ENCODE results near the gene APAF1.
A peak's percentile ranks its signal among the peaks of the same experiment; 100 is the strongest.

APAF1 gene

GRCh38 chr12:98671459-98671858 lies 26.4 kb downstream of the APAF1 start:
- no peak for DNase-seq

DNA sequence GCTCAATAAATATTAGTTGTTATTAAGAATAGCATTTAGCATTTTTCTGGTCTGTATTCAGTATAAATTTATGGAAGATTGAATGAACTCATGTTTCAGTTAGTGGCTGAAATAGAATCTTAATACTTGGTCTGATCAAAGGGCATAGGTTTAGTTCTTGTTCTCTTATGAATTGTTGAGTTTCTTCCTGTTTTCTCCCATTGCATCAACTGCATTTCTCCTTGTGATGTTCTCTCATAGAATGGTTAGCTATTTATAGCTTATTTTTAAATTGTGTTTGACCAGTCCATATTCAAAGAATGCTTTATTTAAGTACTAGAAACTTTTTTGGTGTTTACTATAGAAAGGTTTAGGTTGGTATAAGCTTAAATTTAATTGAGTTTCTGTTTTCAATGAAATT lies 29.8 kb downstream of the APAF1 start:
- peak in 3 of 4 experiments; percentile 16 to 73 (median 67) for DNase-seq

DNA sequence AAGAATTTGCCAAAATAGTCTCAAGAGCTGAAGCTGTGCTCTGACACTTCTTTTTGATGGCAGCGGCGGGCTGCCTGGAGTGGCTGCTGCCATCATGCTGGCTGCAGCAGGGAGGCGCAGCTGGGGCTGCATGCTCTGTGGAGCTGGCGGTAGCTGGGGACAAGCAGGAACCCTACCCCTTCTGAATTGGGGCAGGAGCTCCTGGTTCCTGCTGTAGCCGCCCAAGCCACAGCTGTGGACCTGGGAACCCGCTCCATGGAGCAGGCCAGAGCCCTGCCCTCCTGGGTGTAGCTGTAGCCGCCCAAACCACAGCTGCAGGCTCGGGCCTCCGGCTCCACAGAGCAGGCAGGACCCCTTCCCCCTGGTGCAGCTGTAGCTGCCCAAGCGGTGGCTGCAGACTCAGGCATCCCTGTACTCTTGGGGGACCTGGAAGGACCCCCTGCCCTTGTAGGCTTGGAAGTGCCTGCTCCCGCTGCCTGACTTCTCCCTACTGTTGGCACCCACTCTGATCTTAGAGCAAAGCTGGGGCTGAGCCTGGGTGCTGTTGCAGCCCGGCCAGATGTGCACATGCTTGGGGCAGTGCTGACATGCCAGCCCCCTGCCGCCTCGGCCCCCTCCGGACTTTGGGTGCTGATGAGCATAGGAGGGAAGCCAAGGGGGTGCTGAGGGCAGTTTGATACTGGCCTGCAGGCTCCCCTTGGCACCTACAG lies 33.3 kb downstream of the APAF1 start:
- DNase-seq: no peak

GRCh38 chr12:98678946-98679610 lies 34.0 kb downstream of the APAF1 start:
- no peak for DNase-seq

- DNase-seq: no peak
These were observed 34.5 kb downstream of the APAF1 start for GRCh38 chr12:98679611-98680005.

DNA sequence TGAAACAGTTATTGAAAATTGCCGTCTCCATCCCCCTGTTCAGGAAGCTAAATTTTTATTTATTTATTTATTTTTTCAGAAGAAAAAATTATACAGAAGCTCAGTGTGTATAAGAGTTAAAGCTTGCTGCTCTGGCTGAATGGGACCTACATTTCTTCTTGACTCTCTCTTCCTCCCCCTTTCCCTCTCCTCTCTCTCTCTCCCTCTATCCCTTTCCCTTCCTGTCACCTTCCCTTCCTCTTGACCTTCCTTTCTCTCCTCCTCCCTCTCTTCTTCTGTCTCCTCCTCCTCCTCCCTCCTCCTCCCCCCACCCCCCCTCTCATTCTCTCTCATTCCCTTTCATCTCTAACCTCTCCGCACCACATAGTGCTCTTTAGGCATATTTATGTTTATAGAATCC lies 39.1 kb downstream of the APAF1 start:
- DNase-seq: no peak

DNA sequence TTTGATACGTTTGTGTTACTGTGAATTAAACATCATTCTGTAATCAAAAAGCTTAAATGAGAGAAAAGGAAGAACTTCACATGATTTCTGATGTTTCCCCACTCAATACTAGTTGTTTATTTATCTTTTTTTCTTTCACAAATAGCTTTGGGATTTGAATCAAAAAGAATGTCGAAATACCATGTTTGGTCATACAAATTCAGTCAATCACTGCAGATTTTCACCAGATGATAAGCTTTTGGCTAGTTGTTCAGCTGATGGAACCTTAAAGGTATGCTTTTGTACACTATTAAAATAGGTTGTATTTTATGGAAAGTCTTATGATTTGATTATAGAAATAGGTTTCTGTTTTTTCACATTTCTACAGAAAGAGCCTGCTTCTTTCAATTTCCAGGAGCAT lies 41.5 kb downstream of the APAF1 start:
- no peak for DNase-seq

DNA sequence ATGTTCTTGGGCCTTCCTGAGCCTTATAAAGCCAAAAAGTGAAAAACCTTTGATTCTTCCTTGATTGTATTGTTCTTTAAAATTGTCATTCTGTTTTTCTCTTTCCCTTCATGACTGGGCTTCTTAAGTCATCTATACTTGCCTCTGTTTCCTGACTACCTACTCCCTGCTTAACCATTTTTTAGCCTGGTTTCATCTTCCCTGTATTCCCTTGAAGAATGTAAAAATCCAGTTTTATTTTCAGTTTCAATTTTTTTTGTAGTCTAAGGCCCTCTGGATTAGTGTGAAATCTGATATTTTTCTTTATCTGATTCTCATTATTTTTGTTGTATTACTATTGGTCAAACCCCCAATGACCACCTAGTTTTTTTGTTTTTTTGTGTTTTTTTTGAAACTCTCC lies 46.3 kb downstream of the APAF1 start:
- DNase-seq: peak in 1 of 4 experiments; percentile 3

DNA sequence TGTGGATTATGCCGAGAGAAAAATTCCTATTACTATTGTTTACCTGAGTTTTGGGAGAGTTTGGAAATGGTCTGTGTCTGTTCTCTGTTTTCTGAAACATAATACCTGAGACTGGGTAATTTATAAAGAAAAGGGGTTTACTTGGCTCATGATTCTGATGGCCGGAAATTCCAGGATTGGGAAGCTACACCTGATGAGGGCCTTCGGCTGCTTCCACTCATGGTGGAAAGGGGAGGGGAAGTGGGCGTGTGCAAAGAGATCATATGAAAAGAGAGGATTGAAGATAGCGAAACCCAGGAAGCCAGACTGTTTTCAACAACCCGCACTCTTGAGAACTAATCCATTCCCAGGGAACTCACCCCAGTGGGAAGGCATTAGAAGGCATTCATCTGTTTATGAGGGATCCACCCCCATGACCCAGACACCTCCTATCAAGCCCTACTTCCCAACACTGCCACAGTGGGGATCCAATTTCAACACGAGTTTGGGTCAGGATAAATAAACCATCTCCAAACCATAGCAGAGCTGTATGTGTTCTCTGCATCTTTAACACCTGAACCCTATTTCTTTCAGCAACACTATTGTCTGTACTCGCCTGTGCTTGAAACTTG lies 51.1 kb downstream of the APAF1 start:
- DNase-seq: no peak

DNA sequence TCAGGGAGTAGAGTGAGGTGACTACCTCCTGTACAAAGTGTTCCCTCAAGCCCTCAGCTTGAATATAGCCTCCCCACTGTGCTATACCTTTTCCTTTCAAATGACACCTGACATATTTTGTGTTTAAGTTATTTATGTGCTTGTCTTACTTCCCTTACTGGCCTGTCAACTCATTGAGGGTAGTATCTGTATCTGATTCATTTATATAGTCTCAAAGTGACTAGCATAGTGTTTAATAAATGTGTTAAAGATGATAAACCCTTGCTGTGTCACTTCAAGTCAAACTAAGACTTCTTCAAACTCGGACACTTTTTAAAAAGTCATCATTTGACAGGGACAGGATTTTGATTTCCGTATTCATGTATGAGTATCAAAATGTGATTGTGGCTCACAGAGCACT lies 52.1 kb downstream of the APAF1 start:
- no peak for DNase-seq

DNA sequence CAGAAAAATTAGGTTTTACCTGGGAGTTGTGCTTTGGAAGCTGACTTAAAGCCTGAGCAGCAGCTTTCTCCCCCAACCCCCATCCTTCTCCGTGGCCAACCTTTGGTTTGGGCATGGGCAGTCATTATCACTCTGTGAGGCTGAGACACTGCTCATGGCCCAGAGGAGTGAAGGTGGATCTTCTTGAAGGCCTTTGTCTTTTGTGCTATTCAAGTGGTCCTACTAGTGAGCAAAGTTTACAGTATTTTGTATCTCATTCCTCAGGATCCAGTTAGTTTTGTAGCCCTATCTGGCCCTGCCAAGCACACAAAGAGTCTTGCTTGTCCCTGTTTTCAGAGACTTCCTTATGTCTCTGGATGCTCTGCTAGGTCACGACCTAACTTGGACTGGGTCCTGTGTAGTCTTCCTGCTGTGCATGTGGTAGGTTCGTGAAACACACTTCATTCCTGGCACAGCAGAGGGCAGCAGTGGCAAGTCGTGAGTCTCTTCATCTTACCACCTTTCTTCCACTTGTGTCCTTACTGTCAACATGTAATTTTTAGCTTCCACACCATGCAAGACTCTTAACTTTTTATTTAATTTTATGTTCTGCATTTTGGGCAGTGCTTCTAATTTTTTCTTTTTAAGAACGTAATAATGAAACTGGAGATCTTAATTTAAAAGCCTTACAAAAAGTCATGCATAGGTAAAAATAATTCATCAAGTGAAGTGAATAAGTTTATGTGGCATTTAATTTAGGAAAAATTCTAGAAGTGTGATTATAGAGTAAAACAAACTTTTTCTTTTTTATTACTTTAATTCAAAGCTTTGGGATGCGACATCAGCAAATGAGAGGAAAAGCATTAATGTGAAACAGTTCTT lies 53.7 kb downstream of the APAF1 start:
- peak in 2 of 4 experiments; percentile 61 to 69 for DNase-seq

DNA sequence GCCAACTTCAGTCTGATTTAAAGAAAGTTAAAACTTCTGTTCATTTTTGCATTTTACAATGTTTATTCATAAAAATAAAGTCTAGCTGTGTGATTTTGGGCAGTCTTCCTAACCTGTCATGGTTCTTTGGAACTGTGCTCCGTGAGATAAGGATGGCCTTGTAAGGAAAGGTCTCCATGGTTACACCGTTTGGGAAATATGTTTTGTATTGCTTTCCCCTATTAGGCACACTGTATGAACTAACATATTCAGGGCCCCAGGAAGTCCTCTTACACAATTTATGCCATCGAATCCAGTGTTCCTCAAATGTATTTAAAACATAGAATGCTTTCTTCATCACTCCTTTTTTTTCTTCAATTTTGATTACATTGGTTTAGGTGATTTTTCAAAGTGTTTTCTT lies 54.5 kb downstream of the APAF1 start:
- peak; percentile 6 to 63 (median 45) for DNase-seq

GRCh38 chr12:98701166-98701565 lies 56.1 kb downstream of the APAF1 start:
- no peak for DNase-seq

GRCh38 chr12:98709022-98709421 lies 63.9 kb downstream of the APAF1 start:
- DNase-seq: no peak

DNA sequence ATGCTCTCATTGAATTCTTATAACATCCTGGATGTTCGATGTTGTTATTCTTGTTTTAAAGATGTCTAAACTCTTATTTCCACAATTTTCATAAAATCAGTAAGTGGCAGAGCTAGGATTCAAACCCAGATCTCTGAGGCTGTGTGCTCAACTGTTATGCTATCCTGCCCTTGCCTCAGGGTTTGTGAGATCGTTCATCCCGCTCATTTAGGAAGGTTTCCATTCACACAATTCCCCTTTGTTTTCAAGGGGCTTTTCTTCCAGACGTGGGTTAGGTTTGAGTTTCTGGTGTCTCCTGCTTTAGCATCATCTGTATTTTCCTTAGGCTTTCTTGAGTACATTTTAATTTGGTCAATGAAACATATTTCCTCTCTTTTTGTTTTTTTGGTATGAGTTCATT lies 69.3 kb downstream of the APAF1 start:
- no peak for DNase-seq

GRCh38 chr12:98719515-98720504 lies 74.7 kb downstream of the APAF1 start:
- peak in 2 of 4 experiments; percentile 2 to 23 for DNase-seq

DNA sequence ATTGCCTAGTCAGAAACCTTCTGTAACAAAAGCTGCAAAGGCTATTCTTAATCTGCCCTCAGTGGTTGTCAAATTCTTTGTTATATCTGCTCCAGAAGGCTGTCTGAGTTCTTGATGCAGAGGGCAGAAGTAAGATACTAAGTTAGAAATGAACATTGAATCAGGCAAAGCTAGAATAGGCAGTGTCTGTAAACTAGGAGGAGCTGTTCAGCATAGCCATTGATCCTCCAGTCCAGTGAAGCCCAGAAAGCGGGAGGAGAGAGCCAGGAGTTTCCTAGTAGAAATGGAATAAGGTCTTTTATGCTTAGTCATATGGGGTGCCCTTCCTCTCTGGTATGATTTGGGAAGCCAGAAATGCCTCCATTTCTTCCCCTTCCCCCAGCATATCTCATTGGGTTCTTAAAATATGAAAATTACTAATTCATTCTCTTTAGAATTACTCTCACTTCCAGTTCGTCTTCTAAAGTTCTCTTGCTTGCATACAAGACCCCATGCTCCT lies 76.2 kb downstream of the APAF1 start:
- peak in 3 of 4 experiments; percentile 14 to 43 (median 32) for DNase-seq

DNA sequence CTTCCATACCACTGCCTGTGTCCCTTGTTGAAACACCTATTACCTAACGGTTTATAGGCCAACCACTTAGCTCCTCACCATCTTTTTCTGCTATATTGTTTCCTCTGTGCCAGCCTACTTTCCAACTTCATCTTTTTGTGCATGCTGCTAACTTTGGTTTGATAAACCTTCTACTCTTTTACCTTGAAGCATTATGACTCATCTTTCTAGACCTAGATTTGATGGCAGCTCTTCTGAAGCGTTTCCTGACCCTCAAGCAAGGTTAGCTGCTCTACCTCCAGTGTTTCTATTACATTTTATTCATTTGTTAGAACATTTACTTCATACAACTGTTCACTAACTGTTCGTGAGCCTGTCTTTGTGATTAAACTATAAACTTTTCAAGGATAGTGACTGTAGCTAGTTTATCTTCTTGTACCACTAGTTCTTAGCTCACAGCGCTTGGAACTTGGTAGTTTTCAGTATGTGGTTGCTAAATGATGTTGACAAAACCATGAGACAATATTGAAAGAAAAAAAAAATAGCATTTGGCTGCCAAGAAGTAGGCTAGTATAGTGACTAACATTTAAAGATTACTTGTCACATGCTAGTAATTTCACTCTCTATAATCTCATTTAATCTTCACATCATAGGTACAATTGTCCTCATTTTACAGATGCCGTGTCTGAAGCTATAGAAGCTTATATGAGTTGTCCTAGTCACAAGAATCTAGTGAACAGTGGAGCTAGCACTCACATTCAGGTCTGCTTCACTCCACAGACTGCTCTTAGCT lies 79.5 kb downstream of the APAF1 start:
- DNase-seq: no peak

- DNase-seq: peak; percentile 33 to 43 (median 39)
These were observed 80.6 kb downstream of the APAF1 start for GRCh38 chr12:98725476-98726247.

GRCh38 chr12:98727196-98727595 lies 82.1 kb downstream of the APAF1 start:
- peak in 3 of 4 experiments; percentile 24 to 58 (median 51) for DNase-seq

Data from suppressor macrophage (primary cell).